ENCODE results near the gene HLA-DMA.

The HLA-DMA gene

DNA sequence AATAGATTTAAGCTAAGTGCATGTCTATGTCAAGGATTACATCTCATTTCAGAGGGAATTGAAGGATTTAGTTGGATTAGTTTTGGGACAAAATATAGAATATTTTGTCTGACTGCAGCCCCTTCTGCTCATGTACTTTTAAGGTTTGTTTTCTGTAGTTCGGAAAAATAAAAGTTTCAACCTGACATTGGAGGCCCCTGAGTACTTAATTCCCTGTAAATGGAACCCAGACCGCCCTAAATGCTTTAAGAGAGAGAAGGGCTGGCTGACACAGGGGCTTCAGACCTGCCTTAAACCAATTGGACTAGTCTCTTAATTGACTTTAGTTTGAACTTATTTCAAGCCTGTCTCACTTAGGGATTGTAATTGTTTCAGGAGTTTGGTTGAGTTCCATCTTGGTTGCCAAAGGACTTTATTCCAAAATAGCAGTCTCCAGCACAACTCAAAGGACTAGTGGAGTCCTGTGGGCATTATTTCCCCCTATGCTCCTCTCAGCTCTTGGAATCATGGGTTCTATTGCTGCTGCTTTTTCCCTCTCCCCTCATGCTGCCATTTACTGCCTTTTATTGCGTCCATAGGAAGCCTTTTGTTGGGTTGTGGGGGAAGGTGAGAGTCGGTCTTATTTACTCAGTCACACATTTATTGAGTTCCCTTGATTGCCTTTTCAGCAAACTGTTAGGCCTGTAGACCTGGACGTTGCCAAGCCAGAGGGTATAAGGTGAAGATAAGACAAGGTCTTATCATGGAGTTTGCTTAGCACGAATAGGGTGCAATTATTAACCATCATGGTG is 30.0 kb upstream of the HLA-DMA start:
- CTCF ChIA-PET: interaction anchor here (0.9 to 8.8 kb wide), 16 partner anchors 12 to 266 kb away, joined by 3 to 337 read pairs (median 16); partner anchors contain the start of genes BRD2, HLA-DMA, HLA-DMB and TAP2
- TF ChIP-seq CTCF (IDR thresholded peaks at IDR 0.05; ENCODE audit: insufficient read depth, low read length, missing control alignments): no peak
- DNase-seq (ENCODE audit: low read depth, low spot score): no peak
- H3K4me3 ChIP-seq (ENCODE audit: low read depth, low read length): no peak overlapping the region
- POLR2A ChIA-PET: interaction anchor here (1.1 to 3.4 kb wide), 2 partner anchors 10 to 49 kb away, joined by 3 to 104 read pairs; no protein-coding TSS in a partner anchor

DNA sequence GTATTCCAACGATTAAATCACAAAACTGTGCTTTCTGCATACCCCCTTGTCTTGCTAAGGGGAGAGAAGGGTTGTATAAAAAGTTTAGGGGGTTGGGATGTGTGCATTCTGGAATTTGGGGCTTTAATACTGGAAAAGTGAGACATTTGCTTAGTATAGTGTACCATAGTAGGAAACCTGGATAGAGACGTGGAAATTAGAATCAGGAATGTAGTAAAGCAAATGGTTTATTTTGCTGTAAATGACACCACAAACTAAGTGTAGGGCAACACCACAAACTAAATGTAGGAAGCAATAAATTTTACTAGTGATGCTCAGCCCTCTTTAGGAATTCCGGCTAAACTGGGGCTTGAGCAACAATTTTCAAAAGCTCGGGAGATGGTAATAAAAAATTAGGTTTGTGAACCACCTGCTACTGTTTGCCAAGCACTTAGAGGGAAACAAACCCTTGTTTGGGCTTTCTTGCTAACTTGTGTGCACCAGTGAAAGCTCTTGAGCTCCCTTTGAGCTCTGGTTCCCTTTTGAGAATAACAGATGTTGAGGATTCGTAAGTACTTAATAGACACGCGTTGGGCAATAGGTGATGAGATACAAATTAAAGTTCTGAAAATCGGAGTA is 29.3 kb upstream of the HLA-DMA start:
- H3K4me3 ChIP-seq (ENCODE audit: low read depth, low read length): no peak overlapping the region
- no peak for DNase-seq (ENCODE audit: low read depth, low spot score)
- ChIA-PET POLR2A (interaction anchor here (3.4 kb wide), 1 partner anchor 9 kb away, joined by 104 read pairs; no protein-coding TSS in a partner anchor), CTCF (interaction anchor here (1.0 to 8.8 kb wide), 6 partner anchors 11 to 266 kb away, joined by 5 to 142 read pairs (median 50); partner anchors contain the start of genes BRD2, HLA-DMA and TAP2)
- TF ChIP-seq CTCF (IDR thresholded peaks at IDR 0.05; ENCODE audit: insufficient read depth, low read length, missing control alignments): no peak

GRCh38 chr6:32980488-32981038 is 27.7 kb upstream of the HLA-DMA start:
- POLR2A ChIA-PET: interaction anchor here (1.1 to 4.2 kb wide), 2 partner anchors 10 to 26 kb away, joined by 3 to 48 read pairs; partner anchors contain the start of gene BRD2
- H3K4me3 ChIP-seq (ENCODE audit: low read depth, low read length): no peak overlapping the region
- no peak for TF ChIP-seq CTCF (IDR thresholded peaks at IDR 0.05; ENCODE audit: insufficient read depth, low read length, missing control alignments)
- no peak for DNase-seq (ENCODE audit: low read depth, low spot score)
- CTCF ChIA-PET: interaction anchor here (0.7 to 8.8 kb wide), 12 partner anchors 8 to 142 kb away, joined by 3 to 142 read pairs (median 6); partner anchors contain the start of genes BRD2, HLA-DMA and TAP2

- H3K4me3 ChIP-seq (ENCODE audit: low read depth, low read length): no peak overlapping the region
- POLR2A ChIA-PET: interaction anchor here (1.1 to 4.2 kb wide), 2 partner anchors 9 to 25 kb away, joined by 3 to 48 read pairs; partner anchors contain the start of gene BRD2
- CTCF ChIA-PET: interaction anchor here (0.7 to 7.3 kb wide), 10 partner anchors 9 to 141 kb away, joined by 3 to 70 read pairs (median 6); partner anchors contain the start of genes HLA-DMA and TAP2
- TF ChIP-seq CTCF (IDR thresholded peaks at IDR 0.05; ENCODE audit: insufficient read depth, low read length, missing control alignments): no peak
- DNase-seq (ENCODE audit: low read depth, low spot score): no peak
Observed at GRCh38 chr6:32979720-32980487, 27.0 kb upstream of the HLA-DMA start.

DNA sequence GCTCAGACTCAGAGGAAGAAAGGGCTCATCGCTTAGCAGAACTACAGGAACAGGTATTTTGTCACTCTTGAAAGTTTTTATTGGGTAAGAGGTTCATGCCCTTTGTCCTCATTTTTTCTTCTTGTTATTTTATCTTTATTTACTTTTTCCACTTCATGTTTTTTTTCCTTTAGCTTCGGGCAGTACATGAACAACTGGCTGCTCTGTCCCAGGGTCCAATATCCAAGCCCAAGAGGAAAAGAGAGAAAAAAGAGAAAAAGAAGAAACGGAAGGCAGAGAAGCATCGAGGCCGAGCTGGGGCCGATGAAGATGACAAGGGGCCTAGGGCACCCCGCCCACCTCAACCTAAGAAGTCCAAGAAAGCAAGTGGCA is 25.0 kb upstream of the HLA-DMA start:
- TF ChIP-seq CTCF (IDR thresholded peaks at IDR 0.05; ENCODE audit: insufficient read depth, low read length, missing control alignments): no peak
- no peak for DNase-seq (ENCODE audit: low read depth, low spot score)
- CTCF ChIA-PET: interaction anchor here (0.9 to 7.3 kb wide), 5 partner anchors 9 to 270 kb away, joined by 3 to 70 read pairs (median 4); partner anchors contain the start of genes BRD2 and TAP2
- POLR2A ChIA-PET: interaction anchor here (0.5 to 4.2 kb wide), 4 partner anchors 8 to 120 kb away, joined by 3 to 48 read pairs (median 3); partner anchors contain the start of genes BRD2 and HLA-DMA
- H3K4me3 ChIP-seq (ENCODE audit: low read depth, low read length): no peak overlapping the region
